RWPE1 (cell line): Measurements from ENCODE around the gene C5AR1.
"Not testable (repeated sequence)": the region's sequence is repeated elsewhere in the genome, so short reads cannot be mapped to it uniquely, and the experiment has no call there.

Source experiments
- CTCF ChIA-PET: fragments of 350-600 bp; sonication (Branson Sonifier 250); formaldehyde crosslinking; extraction: SDS; loops from one replicate; lab custom pipeline; 2021; lab: Yijun Ruan, JAX
- POLR2A ChIA-PET: fragments of 400-600 bp; formaldehyde crosslinking; extraction: SDS; loops from one replicate; lab custom pipeline; 2020; ENCODE audit warnings: antibody characterized with exemption; ENCODE audit not compliant: low non-redundant PET; lab: Yijun Ruan, JAX
- DNase-seq: peaks from one replicate; pipeline ENCODE4 v3.0.0; 2012; ENCODE audit warnings: low spot score
- H3K27ac ChIP-seq: fragments of 450-650 bp; 2 replicates; pipeline ENCODE4 v1.5.1; 2017
- CTCF ChIP-seq: fragments of 450-650 bp; conservative IDR thresholded peaks from 2 replicates; pipeline ENCODE4 v1.5.1; 2017; ENCODE audit warnings: low read depth, mild to moderate bottlenecking

Gene C5AR1

GRCh38 chr19:47274071-47274890 is 35.4 kb upstream of the C5AR1 start, which contains the start of gene INAFM1:
Gene INAFM1, plus strand, starts transcription at chr19:47274885. Its CDS starts 35 bp downstream, at chr19:47274920.
- DNase-seq: peak; percentile 88
- CTCF ChIA-PET: interaction anchor here (2.2 kb wide), 1 partner anchor 11 kb away, joined by 11 read pairs; no protein-coding TSS in a partner anchor
- H3K27ac ChIP-seq: peak within 1 kb of the TSS; percentile 99
- POLR2A ChIA-PET: interaction anchor here (0.5 to 1.1 kb wide), 6 partner anchors 16 to 406 kb away, joined by 3 to 8 read pairs (median 5); partner anchors contain the start of gene CCDC9
- TF ChIP-seq CTCF: no peak

GRCh38 chr19:47274891-47275761 is 34.5 kb upstream of the C5AR1 start:
- no peak for DNase-seq
- TF ChIP-seq CTCF: no peak
- peak overlapping the region; percentile 99 for H3K27ac ChIP-seq
- ChIA-PET CTCF (interaction anchor here (0.6 to 2.2 kb wide), 4 partner anchors 10 to 530 kb away, joined by 3 to 11 read pairs (median 3); no protein-coding TSS in a partner anchor), POLR2A (interaction anchor here (0.8 kb wide), 1 partner anchor 49 kb away, joined by 6 read pairs; no protein-coding TSS in a partner anchor)

DNA sequence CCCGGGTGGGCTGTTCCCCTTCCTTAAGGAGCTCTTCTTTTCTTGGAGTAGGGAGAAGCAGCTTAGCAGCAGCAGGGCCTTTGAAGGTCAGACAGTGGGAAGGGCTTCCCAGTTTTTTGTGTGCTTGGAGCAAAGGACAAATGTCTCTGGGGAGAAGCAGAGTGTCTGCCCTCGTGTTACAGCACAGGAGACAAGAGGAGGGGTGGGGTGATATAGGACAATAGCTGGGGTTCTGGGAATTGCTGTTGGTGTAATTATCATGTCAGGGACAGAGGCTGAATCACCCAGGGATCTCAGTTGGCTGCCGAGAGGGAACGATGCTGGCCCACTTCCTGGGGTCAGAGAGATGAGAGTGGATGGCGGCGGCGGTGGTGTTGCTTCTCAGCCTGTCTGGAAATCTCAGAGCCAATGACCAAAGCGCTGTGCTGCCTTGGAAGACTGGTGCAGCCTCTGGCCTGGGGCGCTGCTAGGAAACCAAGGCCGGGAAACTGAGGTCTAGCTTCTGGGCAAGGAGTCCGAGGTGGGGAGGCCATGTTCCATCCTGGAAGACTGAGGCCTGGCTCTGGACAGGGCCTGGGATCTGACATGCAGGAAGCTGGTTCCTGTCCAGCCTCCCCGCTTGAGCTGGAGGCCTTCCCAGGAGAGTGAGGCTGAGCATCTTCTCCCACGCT is 33.7 kb upstream of the C5AR1 start:
- DNase-seq: no peak
- CTCF ChIA-PET: interaction anchor here (0.6 to 2.2 kb wide), 4 partner anchors 9 to 531 kb away, joined by 3 to 11 read pairs (median 3); no protein-coding TSS in a partner anchor
- peak overlapping the region; percentile 99 for H3K27ac ChIP-seq
- POLR2A ChIA-PET: no interaction called here
- no peak for TF ChIP-seq CTCF

GRCh38 chr19:47276513-47276912 is 33.1 kb upstream of the C5AR1 start:
- H3K27ac ChIP-seq: peak overlapping the region; percentile 99
- not testable (repeated sequence) for DNase-seq
- ChIA-PET CTCF (interaction anchor here (0.6 to 2.2 kb wide), 2 partner anchors 8 to 18 kb away, joined by 3 to 11 read pairs; no protein-coding TSS in a partner anchor), POLR2A (interaction anchor here (0.6 kb wide), 1 partner anchor 119 kb away, joined by 5 read pairs; no protein-coding TSS in a partner anchor)

DNA sequence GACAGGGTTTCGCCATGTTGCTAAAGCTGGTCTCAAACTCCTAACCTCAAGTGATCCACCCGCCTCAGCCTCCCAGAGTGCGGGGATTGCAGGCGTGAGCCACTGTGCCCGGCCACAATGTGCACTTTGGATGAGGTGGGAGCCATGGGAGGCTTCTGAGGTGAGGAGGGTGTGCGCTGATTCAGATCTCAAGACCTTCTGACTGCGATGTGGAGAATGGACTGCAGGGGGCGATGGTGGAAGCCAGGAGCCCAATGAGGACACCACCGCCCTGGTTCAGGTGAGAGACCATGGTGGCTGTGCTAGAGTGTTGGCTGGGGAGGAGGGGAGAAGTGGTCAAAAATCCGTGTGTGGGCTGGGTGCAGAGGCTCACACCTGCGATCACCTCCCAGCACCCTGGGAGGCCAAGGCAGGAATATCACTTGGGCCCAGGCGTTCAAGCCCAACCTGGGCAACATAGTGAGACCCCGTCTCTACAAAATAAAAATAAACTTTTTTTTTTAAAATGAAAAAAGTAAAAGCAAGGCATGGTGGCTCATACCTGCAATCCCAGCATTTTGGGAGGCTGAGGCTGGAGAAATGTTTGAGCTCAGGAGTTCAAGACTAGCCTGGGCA is 29.4 kb upstream of the C5AR1 start:
- peak overlapping the region; percentile 58 for H3K27ac ChIP-seq
- TF ChIP-seq CTCF: peak; percentile 29
- ChIA-PET POLR2A (no interaction called here), CTCF (interaction anchor here (0.7 kb wide), 2 partner anchors 18 to 69 kb away, joined by 3 to 4 read pairs; no protein-coding TSS in a partner anchor)
- DNase-seq: no peak

DNA sequence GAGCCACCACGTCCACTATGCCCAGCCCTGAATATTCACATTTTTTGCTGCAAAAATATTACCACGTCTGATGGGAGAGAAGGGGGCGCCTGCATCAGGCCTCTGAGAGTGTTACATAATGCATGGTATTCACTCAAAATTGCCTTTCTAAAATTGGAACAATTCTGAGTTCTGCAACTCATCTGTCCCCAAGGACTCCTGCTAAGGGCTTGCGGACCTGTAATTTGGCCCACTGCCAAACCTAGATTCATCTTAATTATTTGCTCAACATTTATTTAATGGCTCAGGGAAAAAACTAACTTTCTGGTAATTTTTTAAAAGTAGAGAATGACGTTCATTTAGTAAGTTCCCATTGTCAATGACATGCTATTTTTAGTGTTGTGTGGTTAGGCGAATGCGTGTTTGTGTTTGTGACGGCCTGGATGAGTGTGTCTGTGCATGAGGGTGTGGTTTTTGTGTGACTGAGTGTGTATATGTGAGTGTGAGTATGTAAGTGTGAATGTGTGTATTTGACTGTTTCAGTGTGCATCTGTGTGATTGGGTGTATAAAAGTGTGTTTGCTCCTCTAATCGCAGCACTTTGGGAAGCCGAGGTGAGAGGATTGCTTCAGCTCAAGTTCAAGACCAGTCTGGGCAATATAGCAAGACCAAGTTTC is 26.1 kb upstream of the C5AR1 start:
- ChIA-PET POLR2A (no interaction called here), CTCF (interaction anchor here (1.9 kb wide), 1 partner anchor 8 kb away, joined by 11 read pairs; the partner anchor contains the start of gene INAFM1)
- DNase-seq: no peak
- no peak overlapping the region for H3K27ac ChIP-seq
- TF ChIP-seq CTCF: no peak
